Gastrocnemius medialis (tissue), 4 donors: Measurements from ENCODE around the gene DNM3. TPM values are rescaled to one million over a fixed set of nuclear protein-coding genes. Genes with fewer than 3 reads are reported as not detected.

Source experiments
- ATAC-seq, 2 donors: fragments of 150-250 bp; one replicate each; pipeline ENCODE4 v1.9.1; 2016
- DNase-seq, 2 donors: peaks; one replicate each; pipeline ENCODE4 v3.0.0-alpha.2; 2019
- H3K27ac ChIP-seq, 4 donors: fragments of 200-600 bp; sonication (generic); 1 replicate in 1 of 4; 2 replicates in 3 of 4; pipeline ENCODE4 v1.5.1; 2016 to 2018; ENCODE audit warnings: mild to moderate bottlenecking in 2 of 4, moderate library complexity in 1 of 4
- H3K27me3 ChIP-seq, 3 donors: fragments of 200-600 bp; sonication (generic) in 2 of 3; 1 replicate in 1 of 3; 2 replicates in 2 of 3; pipeline versions ENCODE4 v1.5.1 to v1.6.0; 2016 to 2019; ENCODE audit warnings: mild to moderate bottlenecking in 1 of 3, moderate library complexity in 1 of 3
- H3K36me3 ChIP-seq, 2 donors: fragments of 200-600 bp; sonication (generic) in 1 of 2; one replicate each; pipeline ENCODE4 v1.5.1; 2017 to 2018
- H3K4me1 ChIP-seq, 2 donors: fragments of 200-600 bp; sonication (generic) in 1 of 2; one replicate each; pipeline ENCODE4 v1.5.1; 2016 to 2017; ENCODE audit warnings: mild to moderate bottlenecking in 2 of 2
- H3K4me3 ChIP-seq, 4 donors: fragments of 200-600 bp; sonication (generic) in 3 of 4; 1 replicate in 1 of 4; 2 replicates in 3 of 4; pipeline ENCODE4 v1.5.1; 2016 to 2019; ENCODE audit warnings: mild to moderate bottlenecking in 2 of 4
- H3K9me3 ChIP-seq, 3 donors: fragments of 200-600 bp; sonication (generic) in 2 of 3; 1 replicate in 1 of 3; 2 replicates in 2 of 3; pipeline ENCODE4 v1.5.1; 2016 to 2019
- CTCF ChIP-seq, 5 experiments: fragments of 450-650 bp in 3 of 5; fragments of 200-600 bp in 2 of 5; sonication (generic) in 2 of 5; IDR thresholded peaks in 4 of 5; conservative IDR thresholded peaks in 1 of 5; 1 replicate in 4 of 5; 2 replicates in 1 of 5; pipeline ENCODE4 v1.5.1; 2016 to 2019; ENCODE audit warnings: antibody characterized with exemption in 5 of 5, mild to moderate bottlenecking in 3 of 5, moderate library complexity in 3 of 5
- POLR2A ChIP-seq, 2 donors: fragments of 450-650 bp; IDR thresholded peaks; one replicate each; pipeline ENCODE4 v1.6.1; 2017; ENCODE audit warnings: antibody characterized with exemption in 2 of 2, mild to moderate bottlenecking in 2 of 2, moderate library complexity in 2 of 2
- in situ Hi-C, 4 donors: fragments of 200-750 bp; cut with MboI; loops; one replicate each; pipeline versions ENCODE4 v1.15.0 to v1.8.0; 2017; ENCODE audit warnings: low sequenced_read_pairs in 4 of 4
- intact Hi-C: fragments of 100-400 bp; cut with DNase I; formaldehyde crosslinking; loops from one replicate; pipeline ENCODE4 v1.15.1; 2023; ENCODE audit warnings: low total_unique reads
- total RNA-seq, 4 donors: library from RNA; depleted of rRNA; stranded (reverse); fragments of >200 nt; gene quantifications; one replicate each; pipeline versions ENCODE4 v1.1.0 to v1.2.3, GENCODE V29; 2016

DNM3 gene
- total RNA-seq, 4 donors from 2014 or later: 0.35 to 1.6 (median 1.1) TPM

- no peaks in the 10 kb centered on the region for H3K9me3 ChIP-seq
- ATAC-seq: peak; percentile 61 to 79
- DNase-seq: no peak
- peaks cover 0 to 6% of the 10 kb centered on the region in 2 donors for H3K4me1 ChIP-seq
- no peak for TF ChIP-seq POLR2A (IDR thresholded peaks at IDR 0.05)
- TF ChIP-seq CTCF (IDR thresholded peaks at IDR 0.05 in 4 of 5, conservative IDR thresholded peaks at IDR 0.05 in 1 of 5): no peak
- in situ Hi-C loops (no loop called here), intact Hi-C loops (no loop called here)
- H3K27ac ChIP-seq: no peak overlapping the region
- no peaks in the 10 kb centered on the region for H3K36me3 ChIP-seq
- no peak overlapping the region for H3K4me3 ChIP-seq
- no peaks in the 10 kb centered on the region for H3K27me3 ChIP-seq
These were observed 432.5 kb downstream of the DNM3 start for GRCh38 chr1:172273647-172274396.

DNA sequence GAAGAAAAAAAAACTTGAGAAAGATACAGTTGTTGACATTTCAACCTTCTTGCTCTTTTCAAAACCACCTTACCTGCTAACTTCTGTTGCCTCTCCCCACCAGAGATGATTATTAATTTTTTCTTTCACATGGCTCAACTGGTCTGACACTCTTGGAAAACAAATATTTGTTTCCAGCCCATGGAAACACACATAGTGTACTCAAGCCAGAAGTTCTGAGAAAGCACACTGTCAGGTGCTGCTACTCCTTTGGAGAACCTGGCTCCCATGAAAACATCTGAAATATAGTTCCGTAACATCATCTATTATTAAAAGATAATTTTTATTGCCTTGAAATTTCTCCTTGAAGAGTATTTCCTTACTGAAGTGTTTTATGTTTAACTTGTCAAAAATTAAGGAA is 434.2 kb downstream of the DNM3 start:
- Histone ChIP-seq H3K9me3 (no peaks in the 10 kb centered on the region), H3K27me3 (no peaks in the 10 kb centered on the region), H3K36me3 (no peaks in the 10 kb centered on the region), H3K4me1 (peaks cover 0 to under 1% of the 10 kb centered on the region in 2 donors), H3K27ac (no peak overlapping the region), H3K4me3 (no peak overlapping the region)
- ATAC-seq: no peak
- in situ Hi-C loops: no loop called here
- TF ChIP-seq POLR2A (IDR thresholded peaks at IDR 0.05) (no peak), CTCF (IDR thresholded peaks at IDR 0.05 in 4 of 5, conservative IDR thresholded peaks at IDR 0.05 in 1 of 5) (no peak)
- DNase-seq: no peak
- intact Hi-C loops: no loop called here

DNA sequence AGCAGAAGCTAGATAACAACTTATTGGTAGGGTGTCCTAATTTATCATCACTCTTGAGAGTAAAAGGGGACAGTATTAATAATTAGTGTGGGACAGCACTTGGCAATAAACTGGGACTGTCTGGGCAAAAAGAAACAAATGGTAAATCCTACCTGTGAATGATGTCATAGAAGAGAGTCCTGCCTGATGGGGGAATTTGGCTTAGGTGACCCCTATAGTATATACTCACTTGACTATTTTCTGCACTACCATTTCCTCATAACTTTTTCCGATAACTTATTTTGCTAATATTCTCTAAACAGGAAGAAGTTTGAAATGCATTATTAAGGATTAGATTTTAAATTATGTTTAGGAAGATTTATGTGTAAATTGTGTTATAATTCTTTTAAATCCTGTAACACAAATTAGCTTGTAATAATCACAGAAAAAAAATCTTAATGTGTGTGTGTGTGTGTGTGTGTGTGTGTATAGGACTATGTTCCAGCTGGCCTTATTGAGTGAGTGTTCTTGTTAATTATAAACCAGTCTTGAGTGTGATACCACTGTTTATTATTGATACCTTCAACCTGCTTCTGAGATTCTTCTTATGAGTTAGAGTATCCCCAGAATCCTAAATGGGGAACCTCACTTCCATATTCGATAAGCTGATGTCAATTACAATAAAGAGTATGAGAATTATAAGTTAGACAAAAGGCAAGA is 435.0 kb downstream of the DNM3 start:
- intact Hi-C loops (no loop called here), in situ Hi-C loops (no loop called here)
- Histone ChIP-seq H3K9me3 (no peaks in the 10 kb centered on the region), H3K4me3 (no peak overlapping the region), H3K27me3 (no peaks in the 10 kb centered on the region), H3K27ac (no peak overlapping the region), H3K4me1 (no peaks in the 10 kb centered on the region), H3K36me3 (no peaks in the 10 kb centered on the region)
- ATAC-seq: no peak
- DNase-seq: no peak
- TF ChIP-seq POLR2A (IDR thresholded peaks at IDR 0.05) (no peak), CTCF (IDR thresholded peaks at IDR 0.05 in 4 of 5, conservative IDR thresholded peaks at IDR 0.05 in 1 of 5) (no peak)

DNA sequence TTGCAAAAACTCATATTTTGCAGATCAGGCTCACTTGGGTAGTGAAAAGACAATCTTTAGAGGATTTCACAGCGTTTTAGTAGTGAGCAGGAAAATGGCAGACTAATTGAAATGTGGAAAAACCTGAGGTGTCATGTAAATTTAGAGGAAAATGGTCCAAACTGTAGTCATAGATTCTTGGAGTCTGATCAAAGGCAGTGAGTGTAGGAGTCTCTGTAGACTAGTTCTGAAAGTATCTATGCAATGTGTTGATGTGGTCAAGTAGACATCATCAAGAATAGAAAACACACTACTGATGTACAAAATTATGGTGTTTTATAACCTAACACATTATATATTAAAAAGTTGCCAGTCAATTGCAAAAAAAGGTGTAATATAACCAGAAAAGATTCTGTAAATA is 436.0 kb downstream of the DNM3 start:
- Histone ChIP-seq H3K9me3 (no peaks in the 10 kb centered on the region), H3K27me3 (no peaks in the 10 kb centered on the region), H3K27ac (no peak overlapping the region), H3K4me1 (no peaks in the 10 kb centered on the region), H3K4me3 (no peak overlapping the region), H3K36me3 (no peaks in the 10 kb centered on the region)
- ATAC-seq (no peak), DNase-seq (no peak)
- in situ Hi-C loops (no loop called here), intact Hi-C loops (no loop called here)
- no peak for TF ChIP-seq CTCF (IDR thresholded peaks at IDR 0.05 in 4 of 5, conservative IDR thresholded peaks at IDR 0.05 in 1 of 5)
- TF ChIP-seq POLR2A (IDR thresholded peaks at IDR 0.05): no peak
